Parathyroid adenoma (tissue), 2 donors: ENCODE data around the gene PKD1L1.

Experiments used
- H2AFZ ChIP-seq: fragments of 300-600 bp; sonication (generic); one replicate; pipeline ENCODE4 v1.7.0; 2017; ENCODE audit warnings: antibody characterized with exemption, mild to moderate bottlenecking
- H3K27ac ChIP-seq: fragments of 300-600 bp; sonication (generic); one replicate; pipeline ENCODE4 v1.7.0; 2017
- H3K27me3 ChIP-seq: fragments of 300-600 bp; sonication (generic); one replicate; pipeline ENCODE4 v1.7.0; 2017; ENCODE audit warnings: low read length; ENCODE audit not compliant: control insufficient read depth, insufficient read depth
- H3K36me3 ChIP-seq: fragments of 300-600 bp; sonication (generic); one replicate; pipeline ENCODE4 v1.7.0; 2017; ENCODE audit warnings: low read length; ENCODE audit not compliant: control insufficient read depth, insufficient read depth
- H3K4me1 ChIP-seq: fragments of 300-600 bp; sonication (generic); one replicate; pipeline ENCODE4 v1.7.0; 2017; ENCODE audit warnings: control low read depth
- H3K4me2 ChIP-seq: fragments of 300-600 bp; sonication (generic); one replicate; pipeline ENCODE4 v1.7.0; 2017; ENCODE audit warnings: low read length
- H3K4me3 ChIP-seq: fragments of 300-600 bp; sonication (generic); one replicate; pipeline ENCODE4 v1.7.0; 2017; ENCODE audit warnings: low read depth, low read length
- H3K79me2 ChIP-seq: fragments of 300-600 bp; sonication (generic); one replicate; pipeline ENCODE4 v1.7.0; 2017; ENCODE audit warnings: control low read depth
- H3K9ac ChIP-seq: fragments of 300-600 bp; sonication (generic); one replicate; pipeline ENCODE4 v1.7.0; 2017; ENCODE audit warnings: mild to moderate bottlenecking
- H3K9me3 ChIP-seq: fragments of 300-600 bp; sonication (generic); one replicate; pipeline ENCODE4 v1.7.0; 2017; ENCODE audit warnings: low read length; ENCODE audit not compliant: control insufficient read depth
- TF ChIP-seq, protein P1 (sequence below): fragments of 300-600 bp; sonication (generic); IDR thresholded peaks from one replicate; pipeline ENCODE4 v1.7.0; 2017; ENCODE audit warnings: antibody characterized with exemption, mild to moderate bottlenecking
- donor health status: primary hyperparathyroidism.

The PKD1L1 gene

DNA sequence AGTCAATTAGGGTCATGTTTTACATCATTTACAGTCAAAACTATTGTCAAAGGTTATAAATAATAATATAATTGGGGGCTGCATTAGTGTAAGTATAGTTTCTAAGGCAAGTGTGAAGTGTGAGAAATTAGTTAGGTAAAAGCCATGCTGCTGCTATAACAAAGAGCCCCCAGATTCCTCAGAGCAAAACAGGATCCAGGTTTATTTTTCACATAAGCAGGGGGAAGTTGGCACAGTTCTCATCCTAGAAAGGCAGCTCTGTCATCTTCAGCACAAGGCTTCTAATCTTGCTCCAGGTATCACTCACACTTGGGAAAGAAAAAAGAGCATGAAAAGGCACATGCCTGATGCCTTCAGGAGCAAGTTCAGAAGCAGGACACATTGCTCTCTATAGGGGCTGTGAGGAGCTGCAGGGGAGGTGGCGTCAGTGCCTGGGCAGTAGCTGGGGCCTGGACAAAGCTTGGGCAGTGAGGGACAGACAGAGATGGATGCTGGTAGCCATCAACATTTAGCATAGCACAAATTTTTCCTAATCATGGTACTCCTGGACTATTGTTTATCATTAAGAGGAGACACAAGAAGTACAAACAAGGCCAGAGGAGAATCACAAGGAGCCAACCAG is 170.6 kb downstream of the PKD1L1 start:
- Histone ChIP-seq H3K79me2 (no peaks in the 10 kb centered on the region), H3K27ac (no peak overlapping the region), H3K27me3 (no peaks in the 10 kb centered on the region), H3K4me1 (no peaks in the 10 kb centered on the region), H3K4me2 (no peak overlapping the region), H3K9me3 (no peaks in the 10 kb centered on the region), H3K36me3 (no peaks in the 10 kb centered on the region), H2AFZ (no peak overlapping the region), H3K9ac (no peak overlapping the region), H3K4me3 (no peak overlapping the region)
- TF ChIP-seq, protein P1, sequence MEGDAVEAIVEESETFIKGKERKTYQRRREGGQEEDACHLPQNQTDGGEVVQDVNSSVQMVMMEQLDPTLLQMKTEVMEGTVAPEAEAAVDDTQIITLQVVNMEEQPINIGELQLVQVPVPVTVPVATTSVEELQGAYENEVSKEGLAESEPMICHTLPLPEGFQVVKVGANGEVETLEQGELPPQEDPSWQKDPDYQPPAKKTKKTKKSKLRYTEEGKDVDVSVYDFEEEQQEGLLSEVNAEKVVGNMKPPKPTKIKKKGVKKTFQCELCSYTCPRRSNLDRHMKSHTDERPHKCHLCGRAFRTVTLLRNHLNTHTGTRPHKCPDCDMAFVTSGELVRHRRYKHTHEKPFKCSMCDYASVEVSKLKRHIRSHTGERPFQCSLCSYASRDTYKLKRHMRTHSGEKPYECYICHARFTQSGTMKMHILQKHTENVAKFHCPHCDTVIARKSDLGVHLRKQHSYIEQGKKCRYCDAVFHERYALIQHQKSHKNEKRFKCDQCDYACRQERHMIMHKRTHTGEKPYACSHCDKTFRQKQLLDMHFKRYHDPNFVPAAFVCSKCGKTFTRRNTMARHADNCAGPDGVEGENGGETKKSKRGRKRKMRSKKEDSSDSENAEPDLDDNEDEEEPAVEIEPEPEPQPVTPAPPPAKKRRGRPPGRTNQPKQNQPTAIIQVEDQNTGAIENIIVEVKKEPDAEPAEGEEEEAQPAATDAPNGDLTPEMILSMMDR: no peak

DNA sequence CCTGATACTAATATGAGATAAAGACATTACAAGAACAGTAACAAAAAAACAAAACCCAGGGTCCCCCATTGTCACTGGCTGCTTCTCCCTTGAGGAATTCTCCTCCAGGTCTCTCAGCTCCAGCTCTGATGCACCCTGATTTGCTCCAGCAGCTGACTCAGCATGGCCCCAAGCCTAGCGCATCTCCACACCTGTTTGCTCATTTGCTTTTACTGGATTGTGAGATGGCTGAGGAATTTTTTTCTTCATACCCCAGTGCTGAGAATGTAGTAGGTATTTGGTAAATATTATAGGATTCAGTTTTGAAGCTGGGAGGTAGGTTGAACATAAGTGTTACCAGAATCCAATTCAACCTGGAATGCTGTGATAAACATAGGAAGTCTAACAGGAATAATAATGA is 171.9 kb downstream of the PKD1L1 start:
- Histone ChIP-seq H2AFZ (no peak overlapping the region), H3K36me3 (no peaks in the 10 kb centered on the region), H3K27ac (no peak overlapping the region), H3K9me3 (no peaks in the 10 kb centered on the region), H3K79me2 (no peaks in the 10 kb centered on the region), H3K4me3 (no peak overlapping the region), H3K4me2 (no peak overlapping the region), H3K9ac (no peak overlapping the region), H3K27me3 (no peaks in the 10 kb centered on the region), H3K4me1 (no peaks in the 10 kb centered on the region)
- TF ChIP-seq, protein P1: no peak

DNA sequence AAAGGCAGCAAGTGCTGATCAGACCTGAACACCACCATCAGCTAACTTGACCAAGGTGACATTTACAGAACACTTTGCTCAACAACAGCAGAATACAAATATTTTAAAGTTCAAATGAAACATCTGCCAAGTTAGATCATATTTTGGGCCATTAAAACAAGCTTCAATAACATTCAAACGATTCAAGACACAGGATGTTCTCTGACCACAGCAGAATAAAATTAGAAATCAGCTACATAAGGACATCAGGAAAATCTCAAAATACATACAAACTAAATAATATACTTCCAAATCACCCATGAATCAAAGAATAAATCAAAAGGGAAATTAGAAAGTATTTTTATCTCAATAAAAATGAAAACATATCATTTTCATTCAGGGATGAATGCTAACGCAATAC is 173.0 kb downstream of the PKD1L1 start:
- Histone ChIP-seq H3K4me2 (no peak overlapping the region), H2AFZ (no peak overlapping the region), H3K4me1 (no peaks in the 10 kb centered on the region), H3K9me3 (no peaks in the 10 kb centered on the region), H3K79me2 (no peaks in the 10 kb centered on the region), H3K9ac (no peak overlapping the region), H3K4me3 (no peak overlapping the region), H3K36me3 (no peaks in the 10 kb centered on the region), H3K27me3 (no peaks in the 10 kb centered on the region), H3K27ac (no peak overlapping the region)
- TF ChIP-seq, protein P1: no peak

DNA sequence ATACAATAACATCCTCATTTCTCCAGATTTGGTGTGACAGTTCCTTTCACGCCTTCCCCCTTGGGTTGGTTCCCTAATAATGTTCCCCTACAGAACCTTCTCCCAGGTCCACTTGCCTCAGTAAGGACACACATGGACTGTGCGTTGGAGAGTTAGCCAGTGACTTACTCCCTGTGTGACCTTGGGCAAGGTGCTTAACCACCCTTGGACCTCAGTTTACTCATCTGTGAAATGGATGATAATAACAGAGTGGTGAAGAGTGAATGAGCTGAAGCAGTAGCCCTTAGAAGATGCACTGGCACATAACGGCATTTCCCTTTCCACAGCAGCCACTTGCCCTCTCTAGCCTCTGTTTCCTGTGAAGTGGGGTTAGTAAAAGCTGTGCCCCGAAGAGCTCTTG is 175.8 kb downstream of the PKD1L1 start:
- Histone ChIP-seq H3K4me2 (no peak overlapping the region), H3K9ac (no peak overlapping the region), H2AFZ (no peak overlapping the region), H3K27me3 (no peaks in the 10 kb centered on the region), H3K4me3 (no peak overlapping the region), H3K36me3 (no peaks in the 10 kb centered on the region), H3K27ac (no peak overlapping the region), H3K9me3 (no peaks in the 10 kb centered on the region), H3K79me2 (no peaks in the 10 kb centered on the region), H3K4me1 (no peaks in the 10 kb centered on the region)
- TF ChIP-seq, protein P1: no peak

DNA sequence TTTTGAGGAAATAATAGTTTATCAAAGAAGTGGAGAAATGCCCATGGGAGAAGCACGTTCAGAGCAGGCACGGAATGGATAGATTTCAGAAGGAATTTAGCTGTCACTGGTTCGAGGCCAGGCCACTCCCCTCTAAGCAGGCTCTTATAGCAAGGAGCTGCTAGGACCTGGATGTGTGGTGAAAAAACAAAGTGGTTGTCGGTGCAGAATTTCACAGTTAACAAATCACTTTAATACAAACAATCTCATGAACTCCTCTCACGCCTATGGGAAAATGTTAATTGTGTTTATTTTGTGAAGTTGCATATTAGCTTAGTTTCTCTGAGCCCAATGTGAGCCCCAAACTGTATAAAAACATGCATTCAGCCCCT is 176.3 kb downstream of the PKD1L1 start:
- H3K4me2 ChIP-seq: no peak overlapping the region
- no peaks in the 10 kb centered on the region for H3K4me1 ChIP-seq
- H3K9ac ChIP-seq: no peak overlapping the region
- H2AFZ ChIP-seq: no peak overlapping the region
- H3K36me3 ChIP-seq: no peaks in the 10 kb centered on the region
- no peak overlapping the region for H3K27ac ChIP-seq
- no peaks in the 10 kb centered on the region for H3K9me3 ChIP-seq
- H3K79me2 ChIP-seq: no peaks in the 10 kb centered on the region
- H3K27me3 ChIP-seq: no peaks in the 10 kb centered on the region
- H3K4me3 ChIP-seq: no peak overlapping the region
- TF ChIP-seq, protein P1: no peak
